K562 (cell line): Measurements from ENCODE around the gene TXNDC8. TPM values are rescaled to one million over a fixed set of nuclear protein-coding genes. Genes with fewer than 3 reads are reported as not detected.

ENCODE experiments used
- ATAC-seq: fragments of 200-7000 bp; cut with Tn5 transposase; 3 replicates; pipeline ENCODE4 v1.9.1; 2020; ENCODE audit warnings: moderate library complexity
- BruUV-seq: library from RNA; stranded (reverse); fragments of 400-500 nt; replicated peaks from 2 replicates; lab custom pipeline; 2021; lab: Mats Ljungman, UMichigan
- CTCF ChIA-PET: fragments of 300-600 bp; formaldehyde crosslinking; extraction: SDS; loops from one replicate; lab custom pipeline; 2021; ENCODE audit warnings: low intra/inter-chr PET ratio; lab: Yijun Ruan, JAX
- POLR2A ChIA-PET: fragments of 300-600, 350-650 bp; sonication (Branson Sonifier 250); formaldehyde crosslinking; extraction: SDS; loops from one replicate; lab custom pipeline; 2021; ENCODE audit warnings: antibody characterized with exemption, inconsistent platforms; lab: Yijun Ruan, JAX
- DNase-seq, 4 experiments: peaks; one replicate each; pipeline versions ENCODE4 v3.0.0 to v3.0.0-alpha.2; 2011 to 2018; ENCODE audit warnings: low spot score in 3 of 4, mixed read lengths in 3 of 4; ENCODE audit errors: extremely low read depth in 1 of 4
- FAIRE-seq: peaks from 2 replicates; lab custom pipeline; 2011; peaks lifted over from hg19 to GRCh38; lab: Jason Lieb, UNC
- H2AFZ ChIP-seq: 2 replicates; pipeline ENCODE4 v1.6.0; 2011; ENCODE audit warnings: low read depth, low read length, control low read depth, inconsistent platforms
- H3K27ac ChIP-seq: fragments of 200-600 bp; 3 replicates; pipeline ENCODE4 v1.8.0; 2011; ENCODE audit warnings: low read depth, mild to moderate bottlenecking, control low read depth, inconsistent platforms, low read length, moderate library complexity, mixed read lengths; ENCODE audit errors: extremely low read depth
- H3K27me3 ChIP-seq, 2 experiments: fragments of 300-600 bp in 1 of 2; 2 replicates in 1 of 2; 3 replicates in 1 of 2; pipeline versions ENCODE4 v1.6.0 to v1.8.0; 2011; ENCODE audit warnings: inconsistent platforms in 2 of 2, low read length in 2 of 2, mild to moderate bottlenecking in 1 of 2, mixed read lengths in 1 of 2, moderate library complexity in 1 of 2; ENCODE audit not compliant: control insufficient read depth in 2 of 2, insufficient read depth in 2 of 2
- H3K36me3 ChIP-seq: fragments of 300-600 bp; 3 replicates; pipeline ENCODE4 v1.8.0; 2011; ENCODE audit warnings: mild to moderate bottlenecking, low read length, inconsistent platforms; ENCODE audit not compliant: control insufficient read depth, insufficient read depth
- H3K4me1 ChIP-seq, 2 experiments: fragments of 200-600 bp in 1 of 2; replicated peaks in 1 of 2; 2 replicates in 1 of 2; 3 replicates in 1 of 2; pipeline versions ENCODE4 v1.5.1 to v1.8.0; 2011; ENCODE audit warnings: inconsistent platforms in 2 of 2, low read length in 2 of 2, mild to moderate bottlenecking in 1 of 2, mixed read lengths in 1 of 2, moderate library complexity in 1 of 2; ENCODE audit not compliant: control insufficient read depth in 2 of 2, insufficient read depth in 2 of 2
- H3K4me2 ChIP-seq: 2 replicates; pipeline ENCODE4 v1.6.1; 2011; ENCODE audit warnings: low read length, control low read depth, inconsistent platforms, mixed read lengths; ENCODE audit not compliant: insufficient read depth
- H3K4me3 ChIP-seq: fragments of 200-600 bp; sonication (generic), shearing (Covaris generic); 2 replicates; pipeline ENCODE4 v1.5.1; 2016; ENCODE audit warnings: control low read depth, inconsistent platforms
- H3K79me2 ChIP-seq: fragments of 200-600 bp; 3 replicates; pipeline ENCODE4 v1.8.0; 2011; ENCODE audit warnings: low read length, inconsistent platforms; ENCODE audit not compliant: control insufficient read depth, insufficient read depth
- H3K9ac ChIP-seq, 2 experiments: 2 replicates each; pipeline versions ENCODE4 v1.6.0 to v1.6.1; 2011; ENCODE audit warnings: low read depth in 2 of 2, low read length in 2 of 2, control low read depth in 1 of 2, inconsistent platforms in 1 of 2, mild to moderate bottlenecking in 1 of 2, mixed read lengths in 1 of 2; ENCODE audit not compliant: insufficient read depth in 1 of 2
- H3K9me1 ChIP-seq: one replicate; pipeline ENCODE4 v1.6.0; 2011; ENCODE audit warnings: inconsistent platforms, mild to moderate bottlenecking, low read length, moderate library complexity; ENCODE audit not compliant: control insufficient read depth, insufficient read depth
- H3K9me3 ChIP-seq: replicated peaks from 2 replicates; pipeline ENCODE4 v1.5.1; 2011; ENCODE audit warnings: low read depth, low read length, inconsistent platforms; ENCODE audit not compliant: control insufficient read depth, insufficient read depth
- H4K20me1 ChIP-seq: replicated peaks from 2 replicates; pipeline ENCODE4 v1.6.1; 2011; ENCODE audit warnings: low read length, inconsistent platforms, mixed read lengths; ENCODE audit not compliant: control insufficient read depth, insufficient read depth
- ARID3B ChIP-seq: fragments of 250-450 bp; sonication (Bioruptor Pico); IDR thresholded peaks from 2 replicates; pipeline ENCODE4 v1.4.0; 2020; ENCODE audit warnings: borderline replicate concordance
- FOSL1 ChIP-seq: fragments of 200-800 bp; sonication (Bioruptor generic); conservative IDR thresholded peaks from 2 replicates; pipeline ENCODE4 v1.6.1; 2016; ENCODE audit warnings: missing genetic modification characterization, missing compliant biosample characterization
- WGBS: fragments of 100-300 bp; shearing (Covaris generic); methylation state at CpG from one replicate; pipeline ENCODE4 v1.1.6; 2016; ENCODE audit warnings: low coverage, mixed read lengths; ENCODE audit not compliant: insufficient coverage; ENCODE audit errors: missing lambda C conversion rate; 5-methylcytosine and 5-hydroxymethylcytosine counted together
- in situ Hi-C: fragments of 300-500 bp; cut with MboI; formaldehyde crosslinking; loops from 4 replicates; pipeline ENCODE4 v1.15.0; 2018; ENCODE audit warnings: inconsistent platforms, mixed read lengths
- intact Hi-C: fragments of 100-400 bp; cut with micrococcal nuclease; formaldehyde crosslinking; loops from 2 replicates; pipeline ENCODE4 v1.14.2; 2022
- polyA plus RNA-seq, 8 experiments: library from polyadenylated mRNA; depleted of rRNA in 4 of 8; stranded (reverse) in 5 of 8; unstranded in 3 of 8; fragments of >200 nt; fragmentation: Nextera tagmentation in 2 of 8; fragmentation: Illumina TruSeq in 1 of 8; extraction: Ambion mirVana in 2 of 8; extraction: Trizol in 1 of 8; gene quantifications; 2 replicates each; pipeline versions ENCODE4 v1.2.1 to v1.2.3, GENCODE V29; 2011 to 2014; ENCODE audit warnings: inconsistent platforms in 1 of 8, missing spikeins in 1 of 8
- total RNA-seq, 7 experiments: library from RNA; depleted of rRNA in 6 of 7; stranded (reverse); fragments of >200 nt in 6 of 7; fragmentation: Illumina TruSeq in 2 of 7; extraction: Trizol in 2 of 7; gene quantifications; 2 replicates each; pipeline versions ENCODE4 v1.2.1 to v1.2.3, GENCODE V29; 2011 to 2021; ENCODE audit warnings: low replicate concordance in 1 of 7

TXNDC8 gene
- total and polyA plus RNA-seq, 9 of the 15 experiments (the other 6 are each of a cell fraction or from before 2014, with no cell fraction given): not detected

GRCh38 chr9:110278080-110278707, 59.5 kb downstream of the TXNDC8 start:
- ATAC-seq (no peak), FAIRE-seq (no peak)

More at GRCh38 chr9:110278080-110278707, 59.5 kb downstream of the TXNDC8 start:
- no peaks in the 10 kb centered on the region for H4K20me1 ChIP-seq
- no peak for DNase-seq
- no peak overlapping the region for H3K4me3 ChIP-seq
- peaks cover 7 to 14% of the 10 kb centered on the region in 2 experiments; a peak in 4 of 5 replicates for H3K27me3 ChIP-seq
- ChIA-PET CTCF (no interaction called here), POLR2A (interaction anchor here (2.1 kb wide), 1 partner anchor 22 kb away, joined by 6 read pairs; the partner anchor contains the start of gene TXN)
- in situ Hi-C loops: no loop called here
- intact Hi-C loops: no loop called here
- no peak overlapping the region for H3K9ac ChIP-seq
- no TSS peak for BruUV-seq
- H3K9me3 ChIP-seq: no peaks in the 10 kb centered on the region
- H3K36me3 ChIP-seq: no peaks in the 10 kb centered on the region
- no peak overlapping the region for H2AFZ ChIP-seq
- TF ChIP-seq FOSL1 (0 out of 2 replicates have a peak, but pooled peaks have one; percentile 12), ARID3B (no peak)
- 0% methylated on average over 3 of the region's 3 CpGs for WGBS
- no peak overlapping the region for H3K4me2 ChIP-seq
- H3K27ac ChIP-seq: no peak overlapping the region
- no peaks in the 10 kb centered on the region for H3K79me2 ChIP-seq
- H3K4me1 ChIP-seq: no peaks in the 10 kb centered on the region
- H3K9me1 ChIP-seq: no peaks in the 10 kb centered on the region
